ENCODE data around the gene LRRC7.
"Not testable (repeated sequence)": the region's sequence is repeated elsewhere in the genome, so short reads cannot be mapped to it uniquely, and the experiment has no call there.

The LRRC7 gene

DNA sequence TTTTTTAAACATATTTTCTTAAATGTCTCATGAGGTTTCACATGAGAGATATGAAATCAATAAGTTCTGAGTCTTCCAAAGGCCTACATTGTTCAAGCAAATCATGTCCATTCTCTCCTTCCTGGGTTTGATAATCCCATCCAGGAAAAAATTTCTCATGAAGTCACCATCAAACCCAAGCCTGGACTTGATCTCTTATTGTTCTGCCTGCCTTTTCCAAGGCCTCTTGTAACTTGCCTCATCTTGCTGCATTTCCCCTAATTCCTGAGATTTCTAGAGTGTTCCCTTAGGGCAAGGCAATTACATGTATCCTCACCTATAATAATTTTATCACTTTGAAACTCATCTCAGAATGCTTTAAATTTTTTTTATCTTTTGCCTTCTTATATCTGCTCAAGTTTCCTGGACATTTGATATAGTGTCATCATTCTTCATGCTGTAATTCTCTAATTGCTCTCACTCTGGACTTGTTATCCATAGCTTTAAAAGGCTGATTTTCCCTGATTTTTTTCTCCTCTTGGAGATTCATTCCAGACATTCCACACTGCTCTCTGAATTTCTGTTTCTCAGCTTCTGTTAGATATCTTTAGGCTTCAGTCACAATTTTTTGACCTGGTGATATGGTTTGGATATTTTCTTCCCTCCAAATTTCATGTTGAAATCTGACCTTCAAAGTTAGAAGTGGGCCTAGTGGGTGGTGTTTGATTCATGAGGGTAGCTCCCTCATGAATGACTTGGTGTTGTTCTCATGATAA lies 126.4 kb downstream of the LRRC7 start:
- DNase-seq (ENCODE audit: low read depth in 1 of 2, low spot score in 1 of 2) = no peak

- no peak for DNase-seq (ENCODE audit: low read depth in 1 of 2, low spot score in 1 of 2)
Observed at GRCh38 chr1:69697340-69697739, 129.6 kb downstream of the LRRC7 start.

DNA sequence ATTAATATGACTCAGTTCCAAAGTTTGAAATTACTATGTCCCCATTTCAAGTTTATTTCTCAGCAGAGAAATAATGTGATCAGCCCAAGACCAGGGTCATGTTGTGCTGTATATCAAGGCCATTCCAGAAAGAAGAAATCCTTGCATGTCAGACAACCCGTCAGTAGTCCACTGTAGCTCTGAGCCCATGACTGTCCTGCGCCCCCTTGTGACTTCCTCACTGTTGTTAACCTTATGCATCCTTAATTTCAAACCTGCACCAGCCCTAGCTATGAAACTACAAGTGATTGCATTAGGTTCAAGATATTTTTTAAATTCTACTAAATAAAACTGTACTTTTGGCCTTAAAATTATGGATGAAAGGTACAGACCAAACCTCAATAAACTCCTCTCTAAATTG lies 133.0 kb downstream of the LRRC7 start:
- DNase-seq (ENCODE audit: low read depth in 1 of 2, low spot score in 1 of 2) = no peak

GRCh38 chr1:69702085-69702484 lies 134.4 kb downstream of the LRRC7 start:
- no peak for DNase-seq (ENCODE audit: low read depth in 1 of 2, low spot score in 1 of 2)

DNA sequence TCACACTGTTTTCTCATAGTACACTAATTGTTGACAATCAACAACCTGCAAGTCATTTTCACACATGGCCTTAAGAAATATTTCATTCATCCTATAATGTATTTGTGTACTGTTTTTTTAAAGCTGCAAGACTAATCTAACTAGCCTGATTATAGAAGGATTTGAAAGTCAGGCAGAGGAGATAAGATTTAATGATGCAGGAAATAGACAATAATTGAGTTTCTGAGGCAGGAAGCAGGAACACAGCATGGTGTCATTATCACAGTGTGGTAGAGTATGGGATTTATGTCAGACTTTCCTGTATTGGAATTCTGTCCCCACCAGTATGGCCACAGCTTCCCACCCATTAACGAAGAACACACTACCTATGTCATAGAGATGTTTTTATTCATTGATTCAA lies 138.8 kb downstream of the LRRC7 start:
- no peak for DNase-seq (ENCODE audit: low read depth in 1 of 2, low spot score in 1 of 2)

DNA sequence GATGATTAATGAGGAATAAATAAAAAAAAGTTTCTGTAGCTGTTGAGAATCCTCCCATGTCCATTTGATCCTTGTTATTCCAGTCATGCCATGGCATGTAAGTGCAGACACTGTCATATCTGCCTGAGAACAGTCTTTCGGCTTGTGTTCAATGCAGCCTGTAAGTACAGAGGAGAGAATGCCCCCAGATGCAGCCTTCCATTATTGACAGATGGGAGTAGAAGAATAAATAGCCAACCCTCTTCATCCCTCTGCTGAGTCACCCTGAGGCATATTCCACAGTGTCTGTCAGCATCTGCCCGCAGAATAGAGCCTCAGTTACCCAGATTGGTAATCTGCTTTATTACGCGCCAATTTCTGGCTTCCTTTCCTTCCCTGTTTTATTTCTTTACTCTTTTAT lies 139.4 kb downstream of the LRRC7 start:
- DNase-seq (ENCODE audit: low read depth in 1 of 2, low spot score in 1 of 2) = no peak

DNA sequence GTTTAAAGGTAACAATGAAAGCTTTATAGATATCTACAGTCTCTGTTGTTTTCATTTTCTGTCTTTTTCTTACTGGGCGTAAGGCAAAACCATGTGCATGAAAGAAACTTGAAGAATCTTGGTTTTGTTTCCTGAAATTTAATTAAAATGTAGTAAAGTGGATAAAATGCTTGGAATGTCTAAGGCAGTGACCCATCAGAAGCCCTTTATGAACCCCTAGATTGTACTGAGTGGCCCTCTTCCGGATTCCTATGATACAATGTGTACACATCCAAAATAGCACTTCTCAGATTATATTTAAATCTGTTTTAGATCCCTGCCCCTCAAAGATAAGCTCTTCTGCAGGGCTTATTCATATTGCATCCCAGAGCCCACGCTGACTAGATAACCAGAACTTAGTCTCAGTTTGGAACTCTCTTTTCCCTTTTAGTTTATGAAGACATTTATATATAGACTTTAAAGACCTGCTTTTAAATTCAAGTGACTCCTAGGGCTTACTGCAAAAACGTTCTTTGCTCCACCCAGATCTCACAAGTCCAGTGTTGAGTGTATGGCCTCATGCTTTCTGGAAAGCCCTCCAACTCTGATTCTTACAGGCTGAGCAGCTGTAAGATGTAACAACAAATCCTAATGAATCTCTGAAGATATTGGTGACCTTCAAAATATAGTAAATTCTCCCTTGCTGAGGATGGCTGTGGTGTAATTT lies 142.9 kb downstream of the LRRC7 start:
- no peak for DNase-seq (ENCODE audit: low read depth in 1 of 2, low spot score in 1 of 2)

- no peak for DNase-seq (ENCODE audit: low read depth in 1 of 2, low spot score in 1 of 2)
Observed at GRCh38 chr1:69711190-69711930, 143.6 kb downstream of the LRRC7 start.

- DNase-seq (ENCODE audit: low read depth in 1 of 2, low spot score in 1 of 2) = not testable (repeated sequence)
Observed at GRCh38 chr1:69717834-69718233, 150.1 kb downstream of the LRRC7 start.

- DNase-seq (ENCODE audit: low read depth in 1 of 2, low spot score in 1 of 2) = no peak
Observed at GRCh38 chr1:69728206-69728605, 160.5 kb downstream of the LRRC7 start.

DNA sequence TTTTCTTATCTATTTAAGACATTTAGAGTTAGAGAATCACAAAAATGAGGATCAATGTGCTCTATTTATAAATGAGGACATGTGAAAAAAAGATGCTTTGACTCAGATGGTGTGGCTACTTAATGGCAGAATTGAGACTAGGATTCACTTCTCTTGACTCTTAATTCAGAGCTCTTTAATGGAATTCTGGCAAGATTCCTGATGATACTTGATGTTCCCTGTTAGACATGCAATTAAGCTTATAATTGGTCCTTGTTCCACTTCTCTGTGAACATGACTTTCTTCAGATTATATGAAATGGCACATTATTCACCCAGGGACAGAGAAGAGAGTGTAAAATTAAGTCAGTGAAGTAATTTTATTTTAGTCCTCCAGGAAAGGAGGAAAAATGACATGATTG lies 165.3 kb downstream of the LRRC7 start:
- no peak for DNase-seq (ENCODE audit: low read depth in 1 of 2, low spot score in 1 of 2)

- DNase-seq (ENCODE audit: low read depth in 1 of 2, low spot score in 1 of 2) = no peak
Observed at GRCh38 chr1:69737527-69738185, 169.9 kb downstream of the LRRC7 start.

DNA sequence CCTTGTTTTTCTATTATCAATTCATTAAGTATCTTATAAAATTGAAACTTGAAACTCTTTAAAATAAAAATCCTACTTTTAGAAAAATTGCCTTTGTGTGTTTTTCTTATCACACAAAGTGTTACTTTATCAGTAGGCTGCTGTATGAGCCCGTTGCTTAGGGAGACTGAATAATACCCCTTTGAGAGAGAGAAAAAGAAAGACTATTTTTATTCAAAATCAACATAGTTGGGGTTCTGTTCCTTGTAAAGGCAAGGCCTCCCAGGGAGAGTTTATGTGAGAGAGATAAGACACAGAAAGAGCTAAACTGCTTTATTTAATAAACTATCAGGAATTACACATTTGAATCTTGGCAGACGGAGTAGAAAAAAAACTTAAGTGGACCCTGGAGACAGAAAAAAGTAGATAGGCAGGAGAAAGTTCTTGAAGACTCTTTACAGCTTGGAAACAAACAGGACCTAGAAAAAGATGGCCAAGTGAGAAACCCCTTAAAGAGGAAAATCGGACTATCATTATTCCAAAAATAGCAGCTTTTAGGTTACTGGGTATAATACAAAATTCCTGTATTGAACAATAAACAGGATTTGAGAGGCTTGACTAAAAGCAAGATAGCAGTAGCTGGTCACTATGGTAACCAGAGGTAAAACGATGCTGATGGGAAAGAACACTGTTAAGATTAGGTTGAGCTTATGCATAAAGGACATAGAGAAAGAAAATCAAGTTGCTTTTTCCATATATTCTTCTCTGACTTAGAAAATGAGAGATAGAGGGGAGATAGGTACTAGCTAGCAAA lies 170.9 kb downstream of the LRRC7 start:
- no peak for DNase-seq (ENCODE audit: low read depth in 1 of 2, low spot score in 1 of 2)

DNA sequence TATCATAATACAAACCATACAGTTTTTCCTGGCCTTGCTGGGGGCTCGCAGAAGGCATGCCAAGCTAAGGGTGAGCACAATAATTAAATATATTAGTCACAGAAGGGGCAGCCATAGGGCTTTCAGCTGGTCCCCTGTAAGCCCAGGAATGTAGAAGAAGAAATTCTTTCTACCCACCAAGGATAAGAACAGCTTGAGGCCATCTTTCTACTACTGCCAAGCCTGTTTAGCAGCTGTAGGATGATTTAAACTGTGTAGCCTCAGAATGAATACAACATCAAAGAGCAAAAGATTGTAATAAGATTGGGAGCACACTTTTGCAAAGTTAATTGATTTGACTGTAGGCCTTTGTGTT lies 171.5 kb downstream of the LRRC7 start:
- no peak for DNase-seq (ENCODE audit: low read depth in 1 of 2, low spot score in 1 of 2)

- no peak for DNase-seq (ENCODE audit: low read depth in 1 of 2, low spot score in 1 of 2)
Observed at GRCh38 chr1:69743146-69743545, 175.4 kb downstream of the LRRC7 start.

DNA sequence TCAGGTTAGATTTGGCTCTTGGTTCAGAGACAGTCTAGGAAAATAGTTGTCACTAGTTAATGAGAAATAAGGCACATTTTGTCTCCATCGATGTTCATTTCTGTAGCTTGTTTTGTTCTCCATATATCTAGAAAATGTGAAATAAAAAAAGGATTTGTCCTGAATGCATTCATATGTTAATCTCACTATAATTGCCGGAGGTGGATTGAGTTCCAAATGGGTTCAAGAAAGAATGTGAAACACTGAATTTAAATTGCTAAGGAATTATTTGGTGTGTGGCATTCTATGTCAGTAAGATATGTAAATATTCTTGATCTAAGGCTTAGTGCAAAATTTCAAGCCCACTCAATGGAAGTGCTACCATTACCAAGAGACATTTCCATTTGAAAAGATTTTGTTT lies 176.7 kb downstream of the LRRC7 start:
- DNase-seq (ENCODE audit: low read depth in 1 of 2, low spot score in 1 of 2) = no peak

DNA sequence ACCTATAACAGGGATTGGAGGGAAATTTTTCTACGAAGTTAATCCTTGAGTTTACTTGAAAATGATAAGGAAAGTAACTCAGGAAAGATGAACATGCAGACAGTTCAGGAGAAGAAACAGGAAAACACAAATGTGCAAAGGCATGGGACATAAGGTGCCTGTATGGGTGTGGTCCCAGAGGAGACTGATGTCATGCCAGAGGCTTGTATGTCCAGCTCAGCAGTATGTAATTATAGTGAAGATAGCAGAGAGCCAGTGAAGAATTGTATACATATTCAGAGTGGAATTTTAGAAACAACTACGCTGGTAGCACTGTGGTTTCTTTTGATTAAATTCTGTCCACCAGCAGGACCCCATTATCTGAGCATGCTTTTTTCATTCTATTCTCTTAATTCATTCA lies 179.5 kb downstream of the LRRC7 start:
- DNase-seq (ENCODE audit: low read depth in 1 of 2, low spot score in 1 of 2) = no peak

- DNase-seq (ENCODE audit: low read depth in 1 of 2, low spot score in 1 of 2) = no peak
Observed at GRCh38 chr1:69750638-69751037, 182.9 kb downstream of the LRRC7 start.

DNA sequence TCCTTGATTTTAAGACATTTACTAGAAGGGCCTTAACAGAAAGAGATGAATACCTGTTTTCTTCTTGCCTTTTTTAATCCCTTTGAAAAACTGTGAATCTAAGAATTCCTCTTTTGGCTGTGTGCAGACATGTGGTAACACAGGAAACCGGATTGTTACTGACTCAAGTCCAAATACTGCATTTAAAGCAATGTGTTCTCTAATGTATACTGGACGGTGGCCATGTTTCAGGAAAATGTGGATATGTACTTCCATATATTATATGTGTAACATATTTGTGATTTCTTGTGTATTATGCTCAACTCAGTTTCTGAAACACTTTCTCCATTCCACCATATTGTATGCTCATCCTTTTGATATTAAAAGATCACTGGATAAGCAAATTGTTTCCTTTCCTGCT lies 185.1 kb downstream of the LRRC7 start:
- DNase-seq (ENCODE audit: low read depth in 1 of 2, low spot score in 1 of 2) = no peak

DNA sequence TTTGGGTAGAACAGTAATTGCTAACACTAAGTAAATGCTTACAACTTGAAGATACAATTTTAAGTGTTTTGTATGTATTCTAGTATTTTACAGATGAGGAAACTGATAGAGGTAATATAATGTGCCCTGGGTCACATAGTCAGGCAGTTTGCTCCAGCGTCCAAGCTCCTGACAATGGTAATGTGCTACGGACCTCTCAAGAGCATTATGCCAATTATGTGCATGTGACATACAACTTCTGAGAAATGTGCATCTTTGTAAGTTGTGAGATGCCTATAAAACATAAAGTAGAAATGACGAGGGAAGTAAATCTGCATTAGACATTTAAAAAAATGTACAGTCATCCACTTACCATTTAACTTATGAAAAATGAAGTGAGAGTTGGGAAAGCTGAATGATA lies 186.8 kb downstream of the LRRC7 start:
- DNase-seq (ENCODE audit: low read depth in 1 of 2, low spot score in 1 of 2) = no peak

- no peak for DNase-seq (ENCODE audit: low read depth in 1 of 2, low spot score in 1 of 2)
Observed at GRCh38 chr1:69755647-69756046, 187.9 kb downstream of the LRRC7 start.
